Breast epithelium (tissue), 3 donors: ENCODE data around the gene MSH2. TPM values are rescaled to one million over a fixed set of nuclear protein-coding genes. Genes with fewer than 3 reads are reported as not detected.

Experiments
- total RNA-seq, 3 donors: library from RNA; depleted of rRNA; stranded (reverse); fragments of >200 nt; gene quantifications; one replicate each; pipeline ENCODE4 v1.1.0, GENCODE V29; 2016

The MSH2 gene
- total RNA-seq, 3 donors from 2014 or later, result 9.4 to 22.5 (median 16.4) TPM

Other genes with a start within 250 kb of the MSH2 start
- under 1 TPM in 1 of 3 donors, not detected in 2; 0.32 TPM for gene STPG4, start 247.8 kb upstream of the MSH2 start, total RNA-seq
- gene CALM2, start 226.6 kb upstream of the MSH2 start, total RNA-seq, result 100 to 1,000 TPM; 383 to 747 (median 494) TPM
- 10 to 100 TPM in 2 of 3 donors, under 1 TPM in 1; 0.48 to 50.3 (median 39.3) TPM for gene EPCAM, start 33.8 kb upstream of the MSH2 start, total RNA-seq
- not detected for gene KCNK12, start 167.8 kb downstream of the MSH2 start, total RNA-seq